GM18861 (cell line): ENCODE measurements around the gene ZNF625.
A peak's percentile ranks its signal among the peaks of the same experiment; 100 is the strongest.

ENCODE experiments used
- ATAC-seq: cut with Tn5 transposase; IDR thresholded peaks from one replicate; pipeline ENCODE4 v1.9.1; 2021; ENCODE audit not compliant: unreplicated experiment

Gene ZNF625

GRCh38 chr19:12156223-12157058, at the start of gene ZNF625:
TSS of gene ZNF625 (minus strand) at chr19:12156734. CDS start at chr19:12156558, 176 bp downstream.
- peak; percentile 70 for ATAC-seq

GRCh38 chr19:12205296-12205695, 48.8 kb upstream of the ZNF625 start:
- ATAC-seq, result no peak

- no peak for ATAC-seq
Observed at GRCh38 chr19:12202250-12202649, 45.7 kb upstream of the ZNF625 start.

GRCh38 chr19:12199757-12200419, 43.4 kb upstream of the ZNF625 start:
- no peak for ATAC-seq

- ATAC-seq, result no peak
Observed at GRCh38 chr19:12198136-12198535, 41.6 kb upstream of the ZNF625 start.

- ATAC-seq, result no peak
Observed at GRCh38 chr19:12194827-12195731, 38.5 kb upstream of the ZNF625 start.

GRCh38 chr19:12187625-12188024, 31.1 kb upstream of the ZNF625 start:
- no peak for ATAC-seq

- ATAC-seq, result no peak
Observed at GRCh38 chr19:12180377-12180776, 23.8 kb upstream of the ZNF625 start.

GRCh38 chr19:12166626-12167025, 10.1 kb upstream of the ZNF625 start:
- no peak for ATAC-seq

- ATAC-seq, result no peak
Observed at GRCh38 chr19:12163826-12164225, 7.3 kb upstream of the ZNF625 start.

GRCh38 chr19:12162882-12163806, 6.6 kb upstream of the ZNF625 start, which contains the start of gene ZNF136:
TSS of gene ZNF136 (plus strand) at chr19:12163096. CDS start at chr19:12163204, 108 bp downstream.
- ATAC-seq, result peak; percentile 86

GRCh38 chr19:12162513-12162881, 6.0 kb upstream of the ZNF625 start:
- peak; percentile 8 for ATAC-seq

- ATAC-seq, result no peak
Observed at GRCh38 chr19:12159773-12160414, 3.4 kb upstream of the ZNF625 start.

GRCh38 chr19:12155324-12155860, 1.1 kb downstream of the ZNF625 start:
- ATAC-seq, result no peak

- ATAC-seq, result no peak
Observed at GRCh38 chr19:12145348-12145747, 11.2 kb downstream of the ZNF625 start.

GRCh38 chr19:12141405-12141736, 15.2 kb downstream of the ZNF625 start:
- ATAC-seq, result no peak

GRCh38 chr19:12140545-12141404, 15.8 kb downstream of the ZNF625 start:
- peak; percentile 39 for ATAC-seq

GRCh38 chr19:12139885-12140544, 16.5 kb downstream of the ZNF625 start, which contains the start of gene ZNF20:
TSS of gene ZNF20 (minus strand) at chr19:12140350. CDS start at chr19:12140182, 168 bp downstream.
- ATAC-seq, result peak; percentile 82
